Measurements from ENCODE around the gene NUP62. TPM values are rescaled to one million over a fixed set of nuclear protein-coding genes. Genes with fewer than 3 reads are reported as not detected.

NUP62 gene
- total and polyA plus RNA-seq, 2 of the 8 experiments (the other 6 are each of a cell fraction or from before 2014, with no cell fraction given) = 50.0 to 107 TPM

DNA sequence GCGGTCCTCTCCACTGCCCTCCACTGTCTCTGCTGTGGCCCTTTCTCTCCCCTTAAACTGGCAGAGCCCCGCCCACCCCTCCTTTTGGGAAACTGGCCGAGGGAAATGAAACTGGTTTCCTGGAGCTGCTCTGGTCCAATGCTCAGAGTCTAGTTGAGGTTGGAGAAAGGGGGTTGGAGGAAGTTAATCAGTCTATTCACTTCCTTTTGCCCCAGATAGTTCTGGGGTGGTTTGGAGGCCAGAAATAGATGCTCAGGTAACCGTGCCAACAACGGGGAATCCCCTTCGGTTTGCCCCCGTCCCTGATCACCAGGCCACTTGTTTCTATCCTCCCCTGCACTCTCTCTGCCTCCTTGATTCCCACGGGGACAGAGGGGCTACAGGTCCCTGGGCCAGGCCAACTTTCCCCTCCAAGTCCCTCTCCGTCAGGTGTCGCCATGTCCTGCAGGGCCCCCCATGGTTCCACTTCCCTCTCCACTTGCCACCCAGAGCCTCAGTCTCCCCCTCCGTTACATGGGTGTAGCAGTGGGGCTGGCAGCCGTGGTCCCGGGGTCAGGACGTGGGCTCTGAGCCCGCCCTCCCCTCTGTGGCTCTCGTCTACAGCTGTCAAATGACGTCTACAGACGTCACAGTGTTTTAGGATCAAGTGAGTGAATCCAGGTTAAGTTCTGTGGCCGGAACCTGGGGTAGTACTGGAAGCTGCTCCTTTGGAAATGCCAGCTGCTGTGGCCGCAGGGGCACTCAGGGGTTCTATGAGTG, 32.3 kb downstream of the NUP62 start, which contains the start of gene IL4I1 (continued):
- TF ChIP-seq, protein P1, sequence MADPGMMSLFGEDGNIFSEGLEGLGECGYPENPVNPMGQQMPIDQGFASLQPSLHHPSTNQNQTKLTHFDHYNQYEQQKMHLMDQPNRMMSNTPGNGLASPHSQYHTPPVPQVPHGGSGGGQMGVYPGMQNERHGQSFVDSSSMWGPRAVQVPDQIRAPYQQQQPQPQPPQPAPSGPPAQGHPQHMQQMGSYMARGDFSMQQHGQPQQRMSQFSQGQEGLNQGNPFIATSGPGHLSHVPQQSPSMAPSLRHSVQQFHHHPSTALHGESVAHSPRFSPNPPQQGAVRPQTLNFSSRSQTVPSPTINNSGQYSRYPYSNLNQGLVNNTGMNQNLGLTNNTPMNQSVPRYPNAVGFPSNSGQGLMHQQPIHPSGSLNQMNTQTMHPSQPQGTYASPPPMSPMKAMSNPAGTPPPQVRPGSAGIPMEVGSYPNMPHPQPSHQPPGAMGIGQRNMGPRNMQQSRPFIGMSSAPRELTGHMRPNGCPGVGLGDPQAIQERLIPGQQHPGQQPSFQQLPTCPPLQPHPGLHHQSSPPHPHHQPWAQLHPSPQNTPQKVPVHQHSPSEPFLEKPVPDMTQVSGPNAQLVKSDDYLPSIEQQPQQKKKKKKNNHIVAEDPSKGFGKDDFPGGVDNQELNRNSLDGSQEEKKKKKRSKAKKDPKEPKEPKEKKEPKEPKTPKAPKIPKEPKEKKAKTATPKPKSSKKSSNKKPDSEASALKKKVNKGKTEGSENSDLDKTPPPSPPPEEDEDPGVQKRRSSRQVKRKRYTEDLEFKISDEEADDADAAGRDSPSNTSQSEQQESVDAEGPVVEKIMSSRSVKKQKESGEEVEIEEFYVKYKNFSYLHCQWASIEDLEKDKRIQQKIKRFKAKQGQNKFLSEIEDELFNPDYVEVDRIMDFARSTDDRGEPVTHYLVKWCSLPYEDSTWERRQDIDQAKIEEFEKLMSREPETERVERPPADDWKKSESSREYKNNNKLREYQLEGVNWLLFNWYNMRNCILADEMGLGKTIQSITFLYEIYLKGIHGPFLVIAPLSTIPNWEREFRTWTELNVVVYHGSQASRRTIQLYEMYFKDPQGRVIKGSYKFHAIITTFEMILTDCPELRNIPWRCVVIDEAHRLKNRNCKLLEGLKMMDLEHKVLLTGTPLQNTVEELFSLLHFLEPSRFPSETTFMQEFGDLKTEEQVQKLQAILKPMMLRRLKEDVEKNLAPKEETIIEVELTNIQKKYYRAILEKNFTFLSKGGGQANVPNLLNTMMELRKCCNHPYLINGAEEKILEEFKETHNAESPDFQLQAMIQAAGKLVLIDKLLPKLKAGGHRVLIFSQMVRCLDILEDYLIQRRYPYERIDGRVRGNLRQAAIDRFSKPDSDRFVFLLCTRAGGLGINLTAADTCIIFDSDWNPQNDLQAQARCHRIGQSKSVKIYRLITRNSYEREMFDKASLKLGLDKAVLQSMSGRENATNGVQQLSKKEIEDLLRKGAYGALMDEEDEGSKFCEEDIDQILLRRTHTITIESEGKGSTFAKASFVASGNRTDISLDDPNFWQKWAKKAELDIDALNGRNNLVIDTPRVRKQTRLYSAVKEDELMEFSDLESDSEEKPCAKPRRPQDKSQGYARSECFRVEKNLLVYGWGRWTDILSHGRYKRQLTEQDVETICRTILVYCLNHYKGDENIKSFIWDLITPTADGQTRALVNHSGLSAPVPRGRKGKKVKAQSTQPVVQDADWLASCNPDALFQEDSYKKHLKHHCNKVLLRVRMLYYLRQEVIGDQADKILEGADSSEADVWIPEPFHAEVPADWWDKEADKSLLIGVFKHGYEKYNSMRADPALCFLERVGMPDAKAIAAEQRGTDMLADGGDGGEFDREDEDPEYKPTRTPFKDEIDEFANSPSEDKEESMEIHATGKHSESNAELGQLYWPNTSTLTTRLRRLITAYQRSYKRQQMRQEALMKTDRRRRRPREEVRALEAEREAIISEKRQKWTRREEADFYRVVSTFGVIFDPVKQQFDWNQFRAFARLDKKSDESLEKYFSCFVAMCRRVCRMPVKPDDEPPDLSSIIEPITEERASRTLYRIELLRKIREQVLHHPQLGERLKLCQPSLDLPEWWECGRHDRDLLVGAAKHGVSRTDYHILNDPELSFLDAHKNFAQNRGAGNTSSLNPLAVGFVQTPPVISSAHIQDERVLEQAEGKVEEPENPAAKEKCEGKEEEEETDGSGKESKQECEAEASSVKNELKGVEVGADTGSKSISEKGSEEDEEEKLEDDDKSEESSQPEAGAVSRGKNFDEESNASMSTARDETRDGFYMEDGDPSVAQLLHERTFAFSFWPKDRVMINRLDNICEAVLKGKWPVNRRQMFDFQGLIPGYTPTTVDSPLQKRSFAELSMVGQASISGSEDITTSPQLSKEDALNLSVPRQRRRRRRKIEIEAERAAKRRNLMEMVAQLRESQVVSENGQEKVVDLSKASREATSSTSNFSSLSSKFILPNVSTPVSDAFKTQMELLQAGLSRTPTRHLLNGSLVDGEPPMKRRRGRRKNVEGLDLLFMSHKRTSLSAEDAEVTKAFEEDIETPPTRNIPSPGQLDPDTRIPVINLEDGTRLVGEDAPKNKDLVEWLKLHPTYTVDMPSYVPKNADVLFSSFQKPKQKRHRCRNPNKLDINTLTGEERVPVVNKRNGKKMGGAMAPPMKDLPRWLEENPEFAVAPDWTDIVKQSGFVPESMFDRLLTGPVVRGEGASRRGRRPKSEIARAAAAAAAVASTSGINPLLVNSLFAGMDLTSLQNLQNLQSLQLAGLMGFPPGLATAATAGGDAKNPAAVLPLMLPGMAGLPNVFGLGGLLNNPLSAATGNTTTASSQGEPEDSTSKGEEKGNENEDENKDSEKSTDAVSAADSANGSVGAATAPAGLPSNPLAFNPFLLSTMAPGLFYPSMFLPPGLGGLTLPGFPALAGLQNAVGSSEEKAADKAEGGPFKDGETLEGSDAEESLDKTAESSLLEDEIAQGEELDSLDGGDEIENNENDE (IDR thresholded peaks at IDR 0.05; ENCODE audit: insufficient replicate concordance, low read length) = no peak
- no peak for TF ChIP-seq CHD2 (IDR thresholded peaks at IDR 0.05; ENCODE audit: low read length)
- no peak for TF ChIP-seq POLR2AphosphoS5 (IDR thresholded peaks at IDR 0.05; ENCODE audit: low read depth, low read length)
- TF ChIP-seq KDM4A (IDR thresholded peaks at IDR 0.05; ENCODE audit: low read depth, low read length, severe bottlenecking) = no peak
- TF ChIP-seq SAP30 (IDR thresholded peaks at IDR 0.05; ENCODE audit: insufficient read depth, insufficient replicate concordance, low read length) = no peak
- TF ChIP-seq NANOG (IDR thresholded peaks at IDR 0.05; ENCODE audit: insufficient read depth, low read depth, low read length, poor library complexity, severe bottlenecking) = no peak
- no peak for TF ChIP-seq ZNF274 (IDR thresholded peaks at IDR 0.05; ENCODE audit: borderline replicate concordance, extremely low read depth, low read length)
- TF ChIP-seq, protein P2, sequence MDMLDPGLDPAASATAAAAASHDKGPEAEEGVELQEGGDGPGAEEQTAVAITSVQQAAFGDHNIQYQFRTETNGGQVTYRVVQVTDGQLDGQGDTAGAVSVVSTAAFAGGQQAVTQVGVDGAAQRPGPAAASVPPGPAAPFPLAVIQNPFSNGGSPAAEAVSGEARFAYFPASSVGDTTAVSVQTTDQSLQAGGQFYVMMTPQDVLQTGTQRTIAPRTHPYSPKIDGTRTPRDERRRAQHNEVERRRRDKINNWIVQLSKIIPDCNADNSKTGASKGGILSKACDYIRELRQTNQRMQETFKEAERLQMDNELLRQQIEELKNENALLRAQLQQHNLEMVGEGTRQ (IDR thresholded peaks at IDR 0.05; ENCODE audit: low read length) = no peak
- TF ChIP-seq SUZ12 (IDR thresholded peaks at IDR 0.05; ENCODE audit: low read length) = no peak

Data from H1 (cell line).